H1 (cell line): Measurements from ENCODE around the gene VMP1.
"Not testable (repeated sequence)": the region's sequence is repeated elsewhere in the genome, so short reads cannot be mapped to it uniquely, and the experiment has no call there.

ENCODE experiments used
- ATF3 ChIP-seq: IDR thresholded peaks from 2 replicates; pipeline ENCODE4 v1.6.1; 2011; ENCODE audit warnings: low read depth, mild to moderate bottlenecking, low read length; ENCODE audit not compliant: insufficient read depth
- CTCF ChIP-seq, 3 experiments: IDR thresholded peaks; 1 replicate in 2 of 3; 2 replicates in 1 of 3; pipeline versions ENCODE4 v1.5.1 to v1.6.1; 2011; ENCODE audit warnings: low read length in 3 of 3, mild to moderate bottlenecking in 3 of 3, inconsistent platforms in 2 of 3, low read depth in 1 of 3, moderate library complexity in 1 of 3; ENCODE audit not compliant: insufficient read depth in 1 of 3; ENCODE audit errors: control extremely low read depth in 1 of 3
- EZH2 ChIP-seq: fragments of 200-600 bp; sonication (generic); IDR thresholded peaks from 2 replicates; pipeline ENCODE4 v1.7.1; 2012; ENCODE audit warnings: low read depth, mild to moderate bottlenecking, moderate library complexity, low read length, inconsistent platforms; ENCODE audit not compliant: severe bottlenecking
- GABPA ChIP-seq: IDR thresholded peaks from 2 replicates; pipeline ENCODE4 v1.6.1; 2011; ENCODE audit warnings: mild to moderate bottlenecking, low read length, moderate library complexity, borderline replicate concordance; ENCODE audit not compliant: insufficient read depth
- KDM4A ChIP-seq: IDR thresholded peaks from one replicate; pipeline ENCODE4 v1.7.1; 2012; ENCODE audit warnings: low read depth, mild to moderate bottlenecking, moderate library complexity, low read length, inconsistent platforms; ENCODE audit not compliant: severe bottlenecking
- POLR2A ChIP-seq, 2 experiments: IDR thresholded peaks; 1 replicate in 1 of 2; 2 replicates in 1 of 2; pipeline ENCODE4 v1.6.1; 2011; ENCODE audit warnings: low read depth in 2 of 2, low read length in 2 of 2, mild to moderate bottlenecking in 2 of 2; ENCODE audit errors: control extremely low read depth in 1 of 2
- RAD21 ChIP-seq, 2 experiments: IDR thresholded peaks in 1 of 2; conservative IDR thresholded peaks in 1 of 2; 2 replicates each; pipeline ENCODE4 v1.6.1; 2011; ENCODE audit warnings: low read depth in 2 of 2, low read length in 2 of 2, improper control_type of control experiment in 1 of 2, inconsistent platforms in 1 of 2, mild to moderate bottlenecking in 1 of 2, moderate library complexity in 1 of 2
- SP2 ChIP-seq: IDR thresholded peaks from 2 replicates; pipeline ENCODE4 v1.6.1; 2012; ENCODE audit warnings: mild to moderate bottlenecking, low read length, inconsistent platforms
- ZNF274 ChIP-seq: IDR thresholded peaks from 2 replicates; pipeline ENCODE4 v1.7.0; 2012; ENCODE audit warnings: low read length, borderline replicate concordance; ENCODE audit errors: extremely low read depth
- TF ChIP-seq, protein P1 (sequence below): IDR thresholded peaks from 2 replicates; pipeline ENCODE4 v1.6.1; 2012; ENCODE audit warnings: inconsistent platforms

GRCh38 chr17:59873414-59873813, 166.0 kb downstream of the VMP1 start:
- TF ChIP-seq KDM4A; EZH2; GABPA; POLR2A (IDR thresholded peaks at IDR 0.05; ENCODE audit: control extremely low read depth in 1 of 2, low read depth in 2 of 2, low read length in 2 of 2); CTCF (IDR thresholded peaks at IDR 0.05; ENCODE audit: control extremely low read depth in 1 of 3, insufficient read depth in 1 of 3, low read depth in 1 of 3, low read length in 3 of 3); ZNF274; ATF3; SP2; RAD21 (IDR thresholded peaks at IDR 0.05 in 1 of 2, conservative IDR thresholded peaks at IDR 0.05 in 1 of 2; ENCODE audit: low read depth in 2 of 2, low read length in 2 of 2): not testable (repeated sequence)
- TF ChIP-seq, protein P1, sequence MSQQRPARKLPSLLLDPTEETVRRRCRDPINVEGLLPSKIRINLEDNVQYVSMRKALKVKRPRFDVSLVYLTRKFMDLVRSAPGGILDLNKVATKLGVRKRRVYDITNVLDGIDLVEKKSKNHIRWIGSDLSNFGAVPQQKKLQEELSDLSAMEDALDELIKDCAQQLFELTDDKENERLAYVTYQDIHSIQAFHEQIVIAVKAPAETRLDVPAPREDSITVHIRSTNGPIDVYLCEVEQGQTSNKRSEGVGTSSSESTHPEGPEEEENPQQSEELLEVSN = not testable (repeated sequence)
